T-helper 2 cell treated with Interferon-gamma antibody and Interleukin-4, amounts not matched to agents 5 μg/mL and 100 μg/mL, for 36 hours (primary cell): ENCODE results near the gene ABTB2.

Experiments used
- DNase-seq: peaks from one replicate; pipeline ENCODE4 v3.0.0; 2021; ENCODE audit warnings: low spot score
- H3K27ac Mint-ChIP-seq: one replicate; pipeline ENCODE4 v1.8.0; 2021; ENCODE audit warnings: mild to moderate bottlenecking, mixed read lengths
- H3K27me3 Mint-ChIP-seq: one replicate; pipeline ENCODE4 v1.8.0; 2021; ENCODE audit warnings: low read depth, mixed read lengths
- H3K36me3 Mint-ChIP-seq: one replicate; pipeline ENCODE4 v1.8.0; 2021; ENCODE audit warnings: low read depth, mixed read lengths
- H3K4me1 Mint-ChIP-seq: one replicate; pipeline ENCODE4 v1.8.0; 2021; ENCODE audit warnings: low read depth, mixed read lengths
- H3K4me3 Mint-ChIP-seq: one replicate; pipeline ENCODE4 v1.8.0; 2022; ENCODE audit warnings: mild to moderate bottlenecking, moderate library complexity, mixed read lengths
- H3K9me3 Mint-ChIP-seq: one replicate; pipeline ENCODE4 v1.8.0; 2021; ENCODE audit warnings: mixed read lengths

Gene ABTB2

GRCh38 chr11:34343686-34344085 is 14.1 kb downstream of the ABTB2 start:
- Mint-ChIP-seq H3K36me3 (no peaks in the 10 kb centered on the region), H3K27ac (no peak overlapping the region)

DNA sequence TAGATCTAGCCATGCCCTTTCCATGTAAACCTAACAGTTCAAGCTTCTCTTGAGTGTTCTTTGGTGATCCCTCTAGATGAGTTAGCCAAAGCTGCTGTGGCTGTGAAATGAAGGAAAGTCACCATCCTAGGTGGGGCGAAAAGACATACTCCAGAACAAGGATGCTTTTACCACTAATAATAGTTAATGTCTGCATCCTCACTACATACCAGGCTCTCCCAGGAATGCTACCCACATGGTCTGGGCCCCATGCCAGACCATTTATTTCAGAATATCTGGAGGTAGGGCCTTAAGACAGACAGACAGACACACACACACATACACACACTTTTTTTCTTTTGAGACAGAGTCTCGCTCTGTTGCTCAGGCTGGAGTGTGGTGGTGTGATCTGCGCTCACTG is 14.7 kb downstream of the ABTB2 start:
- no peak overlapping the region for H3K4me3 Mint-ChIP-seq
- no peaks in the 10 kb centered on the region for H3K9me3 Mint-ChIP-seq
- peaks cover 2% of the 10 kb centered on the region for H3K27me3 Mint-ChIP-seq
- no peak for DNase-seq
- no peaks in the 10 kb centered on the region for H3K36me3 Mint-ChIP-seq
- H3K4me1 Mint-ChIP-seq = peaks cover 13% of the 10 kb centered on the region
- H3K27ac Mint-ChIP-seq = no peak overlapping the region

More at GRCh38 chr11:34343686-34344085, 14.1 kb downstream of the ABTB2 start:
- H3K9me3 Mint-ChIP-seq = no peaks in the 10 kb centered on the region
- no peak overlapping the region for H3K4me3 Mint-ChIP-seq
- DNase-seq = no peak
- peaks cover 13% of the 10 kb centered on the region for H3K4me1 Mint-ChIP-seq
- peaks cover 4% of the 10 kb centered on the region for H3K27me3 Mint-ChIP-seq

DNA sequence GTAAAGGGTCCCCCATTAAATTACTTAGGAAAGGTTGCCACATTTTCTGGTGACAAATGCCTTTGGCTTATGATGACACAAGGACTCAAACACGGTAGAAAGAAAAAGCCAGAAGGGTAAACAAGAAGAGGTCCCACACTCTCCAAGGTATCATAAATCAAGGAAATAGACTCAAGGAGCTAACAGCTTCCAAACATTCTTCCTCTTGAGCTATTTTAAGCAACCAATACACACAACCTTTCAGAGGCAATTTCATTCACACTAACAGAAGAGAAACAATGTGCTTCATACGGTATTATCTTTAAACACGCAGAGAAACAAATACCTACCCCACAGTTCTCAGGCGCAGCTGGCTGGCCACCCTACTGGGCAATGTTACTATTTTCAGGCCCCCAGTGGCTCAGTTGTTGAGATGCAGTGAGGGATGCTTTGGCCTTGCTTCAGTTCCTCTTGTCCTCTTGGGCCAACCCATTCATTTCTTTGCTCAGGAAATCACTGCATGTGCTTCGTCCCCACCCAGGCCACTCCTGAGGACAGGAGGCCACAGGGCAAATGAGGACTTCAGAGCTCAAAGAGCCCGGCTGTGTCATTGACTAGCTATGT is 15.8 kb downstream of the ABTB2 start:
- Mint-ChIP-seq H3K4me3 (no peak overlapping the region), H3K27ac (no peak overlapping the region), H3K4me1 (peaks cover 13% of the 10 kb centered on the region), H3K27me3 (peaks cover 2% of the 10 kb centered on the region), H3K9me3 (no peaks in the 10 kb centered on the region), H3K36me3 (no peaks in the 10 kb centered on the region)
- DNase-seq = no peak

- DNase-seq = no peak
- peaks cover 14% of the 10 kb centered on the region for H3K4me1 Mint-ChIP-seq
- H3K9me3 Mint-ChIP-seq = no peaks in the 10 kb centered on the region
- no peak overlapping the region for H3K27ac Mint-ChIP-seq
- H3K4me3 Mint-ChIP-seq = no peak overlapping the region
- H3K36me3 Mint-ChIP-seq = no peaks in the 10 kb centered on the region
- peaks cover 2% of the 10 kb centered on the region for H3K27me3 Mint-ChIP-seq
These were observed 16.7 kb downstream of the ABTB2 start for GRCh38 chr11:34341096-34341495.

DNA sequence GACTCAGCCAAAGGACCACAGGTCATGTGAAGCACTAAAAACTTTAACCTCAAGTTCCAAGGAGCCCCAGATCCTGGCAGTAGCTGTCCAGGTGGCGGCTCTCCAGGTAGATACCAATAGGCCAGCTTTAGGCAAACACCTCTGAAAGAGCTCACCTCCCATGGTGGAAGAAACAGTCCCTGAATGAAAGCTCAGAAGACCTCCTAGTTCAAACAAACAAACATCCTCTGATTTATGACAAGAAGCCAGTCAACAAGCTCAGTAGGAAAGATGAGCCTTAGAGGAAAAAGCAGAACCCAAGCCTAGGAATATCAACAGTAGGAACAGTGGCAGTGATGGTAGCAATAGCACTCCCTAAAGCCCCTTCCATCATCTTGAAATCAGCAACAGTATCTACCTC is 17.2 kb downstream of the ABTB2 start:
- DNase-seq = no peak
- H3K27me3 Mint-ChIP-seq = peaks cover 2% of the 10 kb centered on the region
- H3K36me3 Mint-ChIP-seq = no peaks in the 10 kb centered on the region
- H3K9me3 Mint-ChIP-seq = no peaks in the 10 kb centered on the region
- H3K27ac Mint-ChIP-seq = no peak overlapping the region
- peaks cover 15% of the 10 kb centered on the region for H3K4me1 Mint-ChIP-seq
- no peak overlapping the region for H3K4me3 Mint-ChIP-seq

DNA sequence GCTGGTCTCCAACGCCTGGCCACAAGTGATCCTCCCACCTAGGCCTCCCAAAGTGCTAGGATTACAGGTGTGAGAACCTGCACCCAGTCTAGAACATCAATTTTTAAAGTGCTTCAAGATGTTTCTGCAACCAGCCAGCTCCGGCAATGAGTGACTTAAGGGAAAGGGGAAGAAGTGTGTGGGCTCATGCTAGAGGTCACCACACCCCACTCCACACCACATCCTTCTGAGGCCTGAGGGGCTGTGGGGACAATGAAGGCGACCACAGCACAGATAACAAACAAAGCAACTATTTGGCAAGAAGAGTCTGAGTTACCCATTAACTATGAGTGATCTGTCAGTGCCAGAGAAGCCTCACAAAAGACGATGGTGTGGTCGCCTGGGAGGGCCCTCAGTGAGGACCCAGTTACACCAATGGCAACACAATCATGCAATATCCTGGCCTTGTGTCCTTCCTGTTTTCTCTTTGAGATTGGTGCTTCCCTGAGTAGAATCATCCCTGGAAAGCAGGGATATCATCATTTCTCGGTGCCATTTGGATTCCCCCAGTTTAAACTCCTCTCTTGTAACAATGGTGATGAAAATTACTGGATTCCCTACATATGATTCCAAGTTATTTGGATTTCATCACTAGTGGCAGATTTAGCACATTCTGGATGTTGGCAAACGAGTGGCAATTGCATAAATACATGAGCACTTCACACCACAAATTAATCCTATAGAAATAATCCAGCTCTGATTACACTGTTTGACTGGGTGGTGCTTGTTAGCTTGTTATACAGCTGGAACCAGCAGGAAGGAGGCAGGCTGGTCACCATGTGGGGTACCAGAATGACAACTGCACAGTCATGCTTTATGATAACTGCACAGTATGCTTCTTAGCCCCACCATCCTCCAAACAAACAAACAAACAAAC is 18.4 kb downstream of the ABTB2 start:
- Mint-ChIP-seq H3K27ac (no peak overlapping the region), H3K9me3 (no peaks in the 10 kb centered on the region), H3K36me3 (no peaks in the 10 kb centered on the region), H3K27me3 (peaks cover 2% of the 10 kb centered on the region), H3K4me1 (peaks cover 15% of the 10 kb centered on the region), H3K4me3 (no peak overlapping the region)
- peak; percentile 27 for DNase-seq

DNA sequence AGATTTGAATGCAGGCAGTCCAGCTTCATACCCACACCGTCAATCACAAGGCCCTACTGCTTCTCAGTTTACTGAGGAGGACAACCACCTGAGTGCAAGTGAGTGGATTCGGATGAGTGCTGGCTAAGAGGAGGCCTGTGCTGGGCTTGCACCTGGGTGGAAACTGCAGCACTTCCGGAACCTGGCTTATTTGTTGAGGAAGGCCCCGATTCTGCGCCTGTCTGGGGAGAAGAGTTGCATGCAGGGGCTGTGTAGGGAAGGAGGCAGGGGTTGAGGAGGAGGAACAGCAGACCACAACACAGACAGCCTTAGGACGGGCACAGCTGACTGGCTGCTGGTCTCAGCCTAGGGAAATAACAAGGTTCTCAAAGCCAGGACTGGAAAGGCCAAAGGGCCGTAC is 20.8 kb downstream of the ABTB2 start:
- peaks cover 5% of the 10 kb centered on the region for H3K27me3 Mint-ChIP-seq
- no peaks in the 10 kb centered on the region for H3K9me3 Mint-ChIP-seq
- no peaks in the 10 kb centered on the region for H3K36me3 Mint-ChIP-seq
- peaks cover 18% of the 10 kb centered on the region for H3K4me1 Mint-ChIP-seq
- no peak overlapping the region for H3K27ac Mint-ChIP-seq
- no peak overlapping the region for H3K4me3 Mint-ChIP-seq
- DNase-seq = no peak

DNA sequence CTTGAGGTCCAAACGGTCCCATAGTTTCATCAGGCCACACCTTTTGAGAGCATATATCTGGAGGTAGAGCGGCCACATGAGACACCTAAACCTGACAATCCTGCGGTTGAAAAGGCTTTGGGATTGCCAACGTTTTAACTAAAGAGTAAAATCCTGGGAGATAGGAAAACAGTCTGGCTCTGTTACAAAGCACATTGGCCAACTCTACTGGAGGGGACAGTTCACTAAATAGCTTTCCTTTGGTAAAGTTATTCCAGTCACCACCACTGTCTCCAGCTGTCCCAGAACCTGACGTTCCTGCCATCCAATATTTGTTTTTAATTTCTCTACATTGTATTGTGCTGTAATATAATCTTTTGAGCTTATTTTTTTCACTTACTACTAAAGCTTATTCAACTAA is 22.0 kb downstream of the ABTB2 start:
- H3K4me1 Mint-ChIP-seq = peaks cover 18% of the 10 kb centered on the region
- H3K27me3 Mint-ChIP-seq = peaks cover 14% of the 10 kb centered on the region
- no peaks in the 10 kb centered on the region for H3K9me3 Mint-ChIP-seq
- DNase-seq = no peak
- no peaks in the 10 kb centered on the region for H3K36me3 Mint-ChIP-seq
- no peak overlapping the region for H3K27ac Mint-ChIP-seq
- H3K4me3 Mint-ChIP-seq = no peak overlapping the region

DNA sequence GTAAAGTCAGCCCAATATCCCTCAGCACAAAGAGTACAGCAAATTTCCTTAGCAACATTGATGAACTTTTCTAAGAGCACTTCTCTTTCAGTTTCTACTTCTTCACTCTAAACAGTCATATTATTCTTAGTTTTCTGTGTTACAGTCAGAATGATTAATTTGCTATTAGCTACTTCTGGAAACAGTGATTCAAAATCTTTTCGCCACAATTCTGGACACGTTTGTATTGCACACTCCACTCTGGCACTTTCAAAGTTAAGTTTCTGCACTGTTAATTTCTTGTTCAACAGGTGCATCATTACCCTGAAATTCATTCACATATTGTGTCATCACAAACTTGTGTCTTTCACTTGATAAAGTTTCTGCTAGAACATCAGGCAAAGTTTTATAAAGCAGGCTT is 22.5 kb downstream of the ABTB2 start:
- Mint-ChIP-seq H3K36me3 (no peaks in the 10 kb centered on the region), H3K27ac (no peak overlapping the region), H3K9me3 (no peaks in the 10 kb centered on the region), H3K4me1 (peaks cover 18% of the 10 kb centered on the region), H3K27me3 (peaks cover 19% of the 10 kb centered on the region), H3K4me3 (no peak overlapping the region)
- DNase-seq = no peak

DNA sequence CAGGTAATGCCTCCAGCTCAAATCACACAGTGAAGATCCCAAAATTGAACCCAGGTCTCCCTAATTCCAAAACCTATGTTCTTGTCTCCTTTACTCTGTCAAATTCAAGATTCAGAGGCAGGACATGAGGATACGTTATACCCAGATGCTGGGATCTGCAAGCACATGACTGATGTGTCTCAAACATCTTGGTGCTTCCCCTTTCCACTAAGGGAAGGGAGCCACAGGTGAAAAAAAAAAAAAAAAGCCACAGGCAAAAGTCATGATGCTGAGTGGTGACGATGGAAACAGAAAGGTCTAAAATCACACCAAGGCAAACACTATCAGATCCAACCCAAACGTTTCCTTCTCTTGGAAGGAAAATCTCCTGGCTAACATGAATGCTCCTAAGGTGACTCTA is 24.0 kb downstream of the ABTB2 start:
- peaks cover 21% of the 10 kb centered on the region for H3K27me3 Mint-ChIP-seq
- no peaks in the 10 kb centered on the region for H3K36me3 Mint-ChIP-seq
- H3K9me3 Mint-ChIP-seq = no peaks in the 10 kb centered on the region
- peaks cover 4% of the 10 kb centered on the region for H3K4me1 Mint-ChIP-seq
- no peak for DNase-seq
- H3K4me3 Mint-ChIP-seq = no peak overlapping the region
- no peak overlapping the region for H3K27ac Mint-ChIP-seq

GRCh38 chr11:34332524-34332923 is 25.3 kb downstream of the ABTB2 start:
- Mint-ChIP-seq H3K27me3 (peaks cover 21% of the 10 kb centered on the region), H3K4me1 (peaks cover 4% of the 10 kb centered on the region), H3K27ac (no peak overlapping the region), H3K36me3 (no peaks in the 10 kb centered on the region), H3K9me3 (no peaks in the 10 kb centered on the region), H3K4me3 (no peak overlapping the region)
- DNase-seq = no peak

GRCh38 chr11:34331736-34332135 is 26.1 kb downstream of the ABTB2 start:
- no peaks in the 10 kb centered on the region for H3K9me3 Mint-ChIP-seq

GRCh38 chr11:34331329-34331728 is 26.5 kb downstream of the ABTB2 start:
- H3K4me1 Mint-ChIP-seq = peaks cover 4% of the 10 kb centered on the region
- H3K9me3 Mint-ChIP-seq = no peaks in the 10 kb centered on the region
- no peaks in the 10 kb centered on the region for H3K36me3 Mint-ChIP-seq
- H3K4me3 Mint-ChIP-seq = no peak overlapping the region
- no peak for DNase-seq
- peaks cover 21% of the 10 kb centered on the region for H3K27me3 Mint-ChIP-seq
- no peak overlapping the region for H3K27ac Mint-ChIP-seq

More at GRCh38 chr11:34331736-34332135, 26.1 kb downstream of the ABTB2 start:
- H3K27me3 Mint-ChIP-seq = peaks cover 21% of the 10 kb centered on the region
- H3K4me3 Mint-ChIP-seq = no peak overlapping the region
- H3K4me1 Mint-ChIP-seq = peaks cover 4% of the 10 kb centered on the region
- no peaks in the 10 kb centered on the region for H3K36me3 Mint-ChIP-seq
- no peak overlapping the region for H3K27ac Mint-ChIP-seq
- no peak for DNase-seq

- Mint-ChIP-seq H3K4me1 (peaks cover 2% of the 10 kb centered on the region), H3K4me3 (no peak overlapping the region), H3K36me3 (no peaks in the 10 kb centered on the region), H3K9me3 (no peaks in the 10 kb centered on the region), H3K27ac (no peak overlapping the region), H3K27me3 (peaks cover 21% of the 10 kb centered on the region)
- no peak for DNase-seq
These were observed 27.2 kb downstream of the ABTB2 start for GRCh38 chr11:34330653-34331052.
